GM12801 (cell line): Measurements from ENCODE around the gene SEMA5A.

Experiments
- CTCF ChIP-seq: IDR thresholded peaks from one replicate; pipeline ENCODE4 v1.5.1; 2011; ENCODE audit warnings: control low read depth; ENCODE audit not compliant: insufficient read length; ENCODE audit errors: extremely low read depth

Gene SEMA5A

GRCh38 chr5:9507974-9508373 lies 37.9 kb downstream of the SEMA5A start:
- no peak for TF ChIP-seq CTCF

- TF ChIP-seq CTCF: no peak
Observed at GRCh38 chr5:9505225-9505624, 40.6 kb downstream of the SEMA5A start.

- TF ChIP-seq CTCF: no peak
Observed at GRCh38 chr5:9502864-9503263, 43.0 kb downstream of the SEMA5A start.

GRCh38 chr5:9502050-9502834 lies 43.6 kb downstream of the SEMA5A start:
- no peak for TF ChIP-seq CTCF

- TF ChIP-seq CTCF: no peak
Observed at GRCh38 chr5:9500625-9501024, 45.2 kb downstream of the SEMA5A start.

GRCh38 chr5:9500193-9500592 lies 45.7 kb downstream of the SEMA5A start:
- TF ChIP-seq CTCF: no peak

GRCh38 chr5:9499498-9499876 lies 46.4 kb downstream of the SEMA5A start:
- no peak for TF ChIP-seq CTCF
